ENCODE measurements around the gene C2CD4A.
A peak's percentile ranks its signal among the peaks of the same experiment; 100 is the strongest.

C2CD4A gene

GRCh38 chr15:62053439-62054085 is 13.2 kb upstream of the C2CD4A start:
- Mint-ChIP-seq H3K27me3 (ENCODE audit: low read depth) (no peaks in the 10 kb centered on the region), H3K4me1 (ENCODE audit: low read depth) (peaks cover 23% of the 10 kb centered on the region), H3K9me3 (no peaks in the 10 kb centered on the region), H3K27ac (no peak overlapping the region), H3K4me3 (no peak overlapping the region), H3K36me3 (ENCODE audit: low read depth) (peaks cover 9% of the 10 kb centered on the region)

- H3K27me3 Mint-ChIP-seq (ENCODE audit: low read depth): no peaks in the 10 kb centered on the region
- H3K27ac Mint-ChIP-seq: no peak overlapping the region
- peaks cover 28% of the 10 kb centered on the region for H3K4me1 Mint-ChIP-seq (ENCODE audit: low read depth)
- H3K4me3 Mint-ChIP-seq: no peak overlapping the region
- H3K9me3 Mint-ChIP-seq: no peaks in the 10 kb centered on the region
- H3K36me3 Mint-ChIP-seq (ENCODE audit: low read depth): peaks cover 4% of the 10 kb centered on the region
Observed at GRCh38 chr15:62054979-62055378, 11.8 kb upstream of the C2CD4A start.

GRCh38 chr15:62057341-62057980 is 9.3 kb upstream of the C2CD4A start:
- Mint-ChIP-seq H3K27me3 (ENCODE audit: low read depth) (peaks cover 9% of the 10 kb centered on the region), H3K4me3 (no peak overlapping the region), H3K36me3 (ENCODE audit: low read depth) (peaks cover 2% of the 10 kb centered on the region), H3K9me3 (no peaks in the 10 kb centered on the region), H3K27ac (no peak overlapping the region), H3K4me1 (ENCODE audit: low read depth) (peaks cover 40% of the 10 kb centered on the region)

GRCh38 chr15:62058327-62059028 is 8.3 kb upstream of the C2CD4A start:
- H3K27ac Mint-ChIP-seq: peak overlapping the region; percentile 65
- H3K27me3 Mint-ChIP-seq (ENCODE audit: low read depth): peaks cover 19% of the 10 kb centered on the region
- peak overlapping the region; percentile 56 for H3K4me3 Mint-ChIP-seq
- H3K36me3 Mint-ChIP-seq (ENCODE audit: low read depth): peaks cover 2% of the 10 kb centered on the region
- H3K9me3 Mint-ChIP-seq: no peaks in the 10 kb centered on the region
- H3K4me1 Mint-ChIP-seq (ENCODE audit: low read depth): peaks cover 38% of the 10 kb centered on the region

GRCh38 chr15:62059108-62059815 is 7.5 kb upstream of the C2CD4A start:
- peak overlapping the region; percentile 90 for H3K4me3 Mint-ChIP-seq
- peaks cover 2% of the 10 kb centered on the region for H3K36me3 Mint-ChIP-seq (ENCODE audit: low read depth)
- peak overlapping the region; percentile 96 for H3K27ac Mint-ChIP-seq
- H3K27me3 Mint-ChIP-seq (ENCODE audit: low read depth): peaks cover 24% of the 10 kb centered on the region
- no peaks in the 10 kb centered on the region for H3K9me3 Mint-ChIP-seq
- peaks cover 33% of the 10 kb centered on the region for H3K4me1 Mint-ChIP-seq (ENCODE audit: low read depth)

- Mint-ChIP-seq H3K27ac (peak overlapping the region; percentile 96), H3K9me3 (no peaks in the 10 kb centered on the region), H3K4me1 (ENCODE audit: low read depth) (peaks cover 28% of the 10 kb centered on the region), H3K4me3 (peak overlapping the region; percentile 90), H3K27me3 (ENCODE audit: low read depth) (peaks cover 25% of the 10 kb centered on the region), H3K36me3 (ENCODE audit: low read depth) (peaks cover 2% of the 10 kb centered on the region)
Observed at GRCh38 chr15:62059816-62060112, 7.0 kb upstream of the C2CD4A start.

GRCh38 chr15:62060113-62060895 is 6.5 kb upstream of the C2CD4A start, which contains the start of gene VPS13C:
Gene VPS13C, minus strand, starts transcription at chr15:62060447. Its CDS starts 73 bp downstream, at chr15:62060374.
- Mint-ChIP-seq H3K27me3 (ENCODE audit: low read depth) (peaks cover 30% of the 10 kb centered on the region), H3K9me3 (no peaks in the 10 kb centered on the region), H3K4me1 (ENCODE audit: low read depth) (peaks cover 27% of the 10 kb centered on the region), H3K27ac (peak within 1 kb of the TSS; percentile 96), H3K4me3 (peak within 1 kb of the TSS; percentile 90), H3K36me3 (ENCODE audit: low read depth) (peaks cover 2% of the 10 kb centered on the region)

GRCh38 chr15:62060896-62061280 is 5.9 kb upstream of the C2CD4A start:
- peak overlapping the region; percentile 95 for H3K27ac Mint-ChIP-seq
- H3K27me3 Mint-ChIP-seq (ENCODE audit: low read depth): peaks cover 35% of the 10 kb centered on the region
- H3K9me3 Mint-ChIP-seq: no peaks in the 10 kb centered on the region
- H3K36me3 Mint-ChIP-seq (ENCODE audit: low read depth): peaks cover 2% of the 10 kb centered on the region
- H3K4me1 Mint-ChIP-seq (ENCODE audit: low read depth): peaks cover 27% of the 10 kb centered on the region
- peak overlapping the region; percentile 90 for H3K4me3 Mint-ChIP-seq

- no peak overlapping the region for H3K4me3 Mint-ChIP-seq
- H3K4me1 Mint-ChIP-seq (ENCODE audit: low read depth): peaks cover 34% of the 10 kb centered on the region
- H3K27me3 Mint-ChIP-seq (ENCODE audit: low read depth): peaks cover 59% of the 10 kb centered on the region
- peaks cover 3% of the 10 kb centered on the region for H3K36me3 Mint-ChIP-seq (ENCODE audit: low read depth)
- no peak overlapping the region for H3K27ac Mint-ChIP-seq
- H3K9me3 Mint-ChIP-seq: no peaks in the 10 kb centered on the region
Observed at GRCh38 chr15:62063825-62064635, 2.7 kb upstream of the C2CD4A start.

GRCh38 chr15:62067448-62068044 is 769 bp downstream of the C2CD4A start:
- H3K27ac Mint-ChIP-seq: peak overlapping the region; percentile 29
- peaks cover 3% of the 10 kb centered on the region for H3K36me3 Mint-ChIP-seq (ENCODE audit: low read depth)
- H3K27me3 Mint-ChIP-seq (ENCODE audit: low read depth): peaks cover 63% of the 10 kb centered on the region
- peaks cover 15% of the 10 kb centered on the region for H3K4me1 Mint-ChIP-seq (ENCODE audit: low read depth)
- H3K4me3 Mint-ChIP-seq: peak overlapping the region; percentile 88
- no peaks in the 10 kb centered on the region for H3K9me3 Mint-ChIP-seq

GRCh38 chr15:62068071-62068809 is 1.5 kb downstream of the C2CD4A start:
- Mint-ChIP-seq H3K36me3 (ENCODE audit: low read depth) (peaks cover 3% of the 10 kb centered on the region), H3K27ac (no peak overlapping the region), H3K27me3 (ENCODE audit: low read depth) (peaks cover 62% of the 10 kb centered on the region)

GRCh38 chr15:62068810-62069167 is 2.0 kb downstream of the C2CD4A start:
- Mint-ChIP-seq H3K9me3 (no peaks in the 10 kb centered on the region), H3K27me3 (ENCODE audit: low read depth) (peaks cover 61% of the 10 kb centered on the region), H3K4me1 (ENCODE audit: low read depth) (peaks cover 15% of the 10 kb centered on the region), H3K27ac (no peak overlapping the region), H3K4me3 (peak overlapping the region; percentile 72), H3K36me3 (ENCODE audit: low read depth) (peaks cover 3% of the 10 kb centered on the region)

More at GRCh38 chr15:62068071-62068809, 1.5 kb downstream of the C2CD4A start:
- no peaks in the 10 kb centered on the region for H3K9me3 Mint-ChIP-seq
- H3K4me1 Mint-ChIP-seq (ENCODE audit: low read depth): peaks cover 15% of the 10 kb centered on the region
- H3K4me3 Mint-ChIP-seq: peak overlapping the region; percentile 72
